Hematopoietic multipotent progenitor cell treated with erythropoietin and hydrocortisone succinate and interleukin-3 and kit ligand, for 17 days (in vitro differentiated cells): ENCODE measurements around the gene GABPB2.
"Not testable (repeated sequence)": the region's sequence is repeated elsewhere in the genome, so short reads cannot be mapped to it uniquely, and the experiment has no call there.

Experiments
- DNase-seq: peaks from one replicate; pipeline ENCODE4 v3.0.0-alpha.2; 2015; ENCODE audit warnings: low spot score

The GABPB2 gene

DNA sequence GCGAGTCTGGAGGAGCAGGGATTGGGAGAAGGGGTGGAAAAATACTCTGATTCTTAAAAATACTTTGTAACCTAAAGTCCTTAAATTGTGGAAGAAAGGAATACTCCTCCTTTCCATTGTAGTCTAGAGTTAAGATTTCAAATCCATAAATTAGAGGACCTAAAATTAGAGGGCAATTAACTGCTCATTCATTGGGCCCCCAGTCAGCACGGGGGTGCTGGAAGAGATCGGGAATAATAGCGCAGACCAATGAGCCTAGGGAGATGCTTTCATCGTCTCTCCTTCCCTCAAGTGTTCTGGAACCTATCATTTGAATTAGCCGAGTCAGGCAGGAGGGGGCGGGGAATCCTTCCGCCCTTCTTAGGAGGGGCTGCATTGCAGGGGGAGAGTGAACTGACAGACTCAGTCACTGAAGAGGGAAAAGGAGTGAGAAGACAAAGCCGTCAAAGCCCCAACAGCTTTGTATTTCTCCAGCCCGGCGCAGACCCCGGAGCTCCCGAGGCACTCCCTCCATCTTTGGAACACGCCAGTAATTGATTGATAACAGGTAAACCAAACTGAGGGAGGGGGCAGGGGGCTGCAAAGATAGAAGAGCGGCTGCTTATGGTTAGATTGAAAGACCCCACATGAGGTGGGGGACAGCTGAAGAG, 10.4 kb upstream of the GABPB2 start, which contains the start of gene MLLT11:
Gene MLLT11 (plus strand): TSS at position 391 of the 650 bp plus-strand sequence. CDS start 6,828 bp downstream, outside the sequence.
- peak; percentile 4 for DNase-seq

DNA sequence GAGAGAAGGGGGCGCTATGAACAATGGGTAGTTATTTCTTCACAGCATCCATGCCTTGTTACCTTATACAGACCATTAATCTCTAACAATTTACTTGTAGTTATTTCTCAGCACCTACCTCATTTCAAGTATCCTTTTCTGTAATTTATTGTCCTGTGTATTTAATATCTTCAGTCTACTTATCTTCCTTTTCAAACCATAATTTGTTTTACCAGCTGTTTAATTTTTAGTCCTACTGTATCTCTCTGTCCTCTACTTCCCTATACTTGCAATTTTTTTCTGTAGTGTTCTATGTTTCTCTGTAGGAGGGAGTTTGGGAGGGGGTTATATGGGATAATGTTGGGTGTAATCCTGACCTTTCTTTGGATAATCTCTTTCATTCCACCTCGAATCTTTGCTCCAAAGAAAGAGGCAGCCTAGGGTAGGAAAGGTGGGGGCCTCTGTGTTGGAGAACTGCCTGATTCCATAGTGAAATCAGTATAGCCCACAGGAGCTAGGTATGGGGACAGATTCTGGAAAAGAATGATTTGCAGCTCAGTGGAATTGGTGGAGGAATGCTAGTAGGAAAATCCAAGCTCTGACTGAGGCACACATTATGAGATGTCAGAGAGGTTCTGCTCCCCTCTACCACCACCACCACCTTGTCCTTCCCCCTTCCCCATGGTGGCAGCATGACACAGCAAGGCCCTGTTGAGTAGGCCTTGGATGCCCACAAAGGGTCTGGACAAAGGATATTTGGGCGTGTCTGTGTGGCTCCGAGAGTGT, 9.7 kb upstream of the GABPB2 start:
- DNase-seq, result peak; percentile 3

DNA sequence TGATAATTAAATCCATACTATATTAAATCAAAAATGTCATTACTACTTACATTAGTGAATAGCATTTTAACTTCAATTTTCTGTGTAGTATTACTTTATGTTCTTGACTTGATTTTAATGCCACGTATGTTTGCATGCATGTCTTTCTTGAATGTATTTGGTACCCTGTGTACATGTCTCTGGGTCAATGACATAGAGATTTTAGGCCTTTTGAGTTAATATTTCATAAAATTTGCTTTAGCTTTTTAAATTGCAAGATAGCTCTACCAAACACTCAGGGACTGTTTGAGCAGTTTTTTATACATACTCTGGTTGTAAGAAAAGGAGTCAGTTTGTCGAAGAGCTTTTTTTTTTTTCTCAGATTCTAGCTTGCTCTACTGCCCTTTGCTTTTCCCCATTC, 8.9 kb upstream of the GABPB2 start:
- DNase-seq, result peak; percentile 2

DNA sequence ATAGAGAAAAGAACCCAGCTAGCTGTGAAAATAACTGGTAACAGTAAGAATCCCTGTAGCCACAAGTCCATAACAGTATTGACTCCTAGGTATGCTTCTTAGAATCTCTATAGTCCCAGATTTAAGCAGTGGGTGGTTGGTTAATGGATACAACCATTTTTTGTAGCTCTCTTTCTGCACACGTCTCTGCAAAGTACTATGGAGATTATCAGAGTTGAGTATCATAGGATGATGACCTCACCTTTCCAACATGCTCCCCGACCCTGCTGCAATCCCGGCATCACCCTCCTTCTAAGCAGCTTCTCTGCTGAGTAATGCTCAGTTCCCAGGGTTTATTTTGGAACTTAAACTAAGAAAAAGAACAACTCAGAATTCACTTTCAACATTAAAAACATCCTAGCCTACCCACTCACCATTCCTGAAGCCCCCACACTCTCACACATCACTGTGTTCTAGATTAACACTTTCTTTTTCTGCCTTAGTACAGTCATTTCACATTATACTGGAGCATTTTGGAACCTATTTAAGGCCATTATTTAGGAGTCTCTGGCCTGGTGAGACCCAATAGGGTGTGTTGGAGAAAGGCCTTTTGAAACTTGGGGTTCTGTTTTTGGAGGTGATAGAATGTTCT, 7.7 kb upstream of the GABPB2 start:
- DNase-seq, result peak; percentile 3

DNA sequence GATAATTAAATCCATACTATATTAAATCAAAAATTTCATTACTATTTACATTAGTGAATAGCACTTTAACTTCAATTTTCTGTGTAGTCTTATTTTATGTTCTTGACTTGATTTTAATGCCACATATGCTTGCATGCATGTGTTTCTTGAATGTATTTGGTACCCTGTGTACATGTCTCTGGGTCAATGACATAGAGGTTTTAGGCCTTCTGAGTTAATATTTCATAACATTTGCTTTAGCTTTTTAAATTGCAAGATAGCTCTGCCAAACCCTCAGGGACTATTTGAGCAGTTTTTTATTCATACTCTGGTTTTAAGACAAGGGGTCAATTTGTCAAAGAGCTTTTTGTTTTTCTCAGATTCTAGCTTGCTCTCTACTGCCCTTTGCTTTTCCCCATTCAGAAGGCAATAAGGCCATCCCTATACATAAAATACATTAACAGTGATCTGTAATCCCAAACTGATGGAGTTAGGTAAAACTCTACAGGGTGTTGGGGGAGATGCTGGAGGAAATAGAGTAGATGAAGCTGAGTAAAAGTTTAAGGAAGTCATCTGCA, 5.4 kb upstream of the GABPB2 start:
- peak; percentile 3 for DNase-seq

DNA sequence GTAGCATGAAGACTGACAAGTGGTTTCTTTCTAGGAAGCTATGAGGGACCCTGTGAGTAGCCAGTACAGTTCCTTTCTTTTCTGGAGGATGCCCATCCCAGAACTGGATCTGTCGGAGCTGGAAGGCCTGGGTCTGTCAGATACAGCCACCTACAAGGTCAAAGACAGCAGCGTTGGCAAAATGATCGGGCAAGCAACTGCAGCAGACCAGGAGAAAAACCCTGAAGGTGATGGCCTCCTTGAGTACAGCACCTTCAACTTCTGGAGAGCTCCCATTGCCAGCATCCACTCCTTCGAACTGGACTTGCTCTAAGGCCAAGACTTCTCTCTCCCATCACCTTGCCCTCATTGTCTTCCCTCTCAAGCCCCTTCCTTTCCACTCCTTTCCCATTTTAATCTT, 3.4 kb upstream of the GABPB2 start:
- no peak for DNase-seq

DNA sequence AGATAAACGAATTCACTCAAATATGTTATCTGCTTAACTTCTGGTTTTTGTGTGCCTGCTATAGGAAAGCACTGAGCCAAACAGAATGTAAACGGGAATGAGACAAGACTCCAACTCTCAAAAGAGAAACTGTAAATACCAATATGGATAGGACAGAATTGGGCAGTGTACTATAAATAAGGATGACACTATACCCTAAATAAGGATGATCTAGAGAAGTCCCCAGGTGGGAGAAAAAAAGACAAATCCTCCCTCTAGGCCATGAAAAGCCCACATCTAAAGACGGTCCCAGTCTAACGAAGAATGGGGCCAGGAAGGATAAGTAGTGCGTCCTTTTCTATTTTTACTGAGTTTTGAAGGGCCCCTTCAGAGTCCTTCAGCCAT, 1.5 kb upstream of the GABPB2 start:
- DNase-seq, result no peak

DNA sequence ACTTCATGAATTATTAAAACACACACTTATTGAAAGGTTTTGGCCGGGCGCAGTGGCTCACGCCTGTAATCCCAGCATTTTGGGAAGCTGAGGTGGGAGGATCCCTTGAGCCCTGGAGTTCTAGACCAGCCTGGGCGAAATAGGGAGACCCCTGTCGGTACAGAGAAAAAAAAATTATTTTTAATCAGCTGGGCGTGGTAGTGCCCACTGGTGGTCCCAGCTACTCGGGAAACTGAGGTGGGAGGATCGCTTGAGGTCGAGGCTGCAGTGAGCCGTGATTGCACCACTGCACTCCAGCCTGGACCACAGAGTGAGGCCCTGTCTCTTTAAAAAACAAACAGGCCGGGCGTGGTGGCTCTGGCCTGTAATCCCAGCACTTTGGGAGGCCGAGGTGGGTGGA, 1.7 kb downstream of the GABPB2 start:
- DNase-seq, result no peak

DNA sequence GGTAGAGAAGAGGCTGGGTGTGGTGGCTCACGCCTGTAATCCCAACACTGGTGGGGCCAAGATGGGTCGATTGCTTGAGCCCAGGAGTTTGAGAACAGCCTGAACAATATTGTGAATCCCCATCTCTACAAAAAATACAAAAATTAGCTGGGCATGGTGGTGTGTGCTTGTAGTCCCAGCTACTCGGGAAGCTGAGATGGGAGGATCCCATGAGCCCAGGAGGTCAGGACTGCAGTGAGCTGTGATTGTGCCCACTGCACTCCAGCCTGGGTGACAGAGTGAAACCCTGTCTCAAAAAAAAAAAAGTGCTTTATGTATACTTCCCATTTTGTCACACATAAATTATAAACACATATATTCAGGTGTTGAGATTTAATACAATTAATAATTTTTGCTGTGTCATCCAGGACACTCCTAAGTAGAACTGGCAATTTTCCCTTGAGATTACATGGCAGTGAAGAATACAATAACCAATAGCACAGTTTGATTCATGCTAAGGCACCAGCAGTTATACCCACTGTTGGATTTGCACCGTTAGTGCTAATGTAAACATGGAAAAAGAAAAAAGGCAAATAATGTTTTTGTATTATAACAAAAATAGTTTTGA, 15.5 kb downstream of the GABPB2 start:
- DNase-seq, result no peak

DNA sequence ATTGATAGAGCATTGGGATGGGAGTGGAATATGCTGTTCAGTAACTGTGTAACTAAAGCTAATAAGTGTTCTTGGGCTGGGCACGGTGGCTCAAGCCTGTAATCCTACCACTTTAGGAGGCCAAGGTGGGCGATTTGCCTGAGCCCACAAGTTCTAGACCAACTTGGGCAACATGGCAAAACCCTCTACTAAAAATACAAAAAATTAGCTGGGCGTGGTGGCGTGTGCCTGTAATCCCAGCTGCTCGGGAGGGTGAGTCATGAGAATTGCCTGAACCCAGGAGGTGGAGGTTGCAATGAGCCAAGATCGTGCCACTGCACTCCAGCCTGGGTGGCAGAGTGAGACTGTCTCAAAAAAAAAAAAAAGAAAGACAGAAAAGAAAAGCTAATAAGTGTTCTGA, 26.9 kb downstream of the GABPB2 start:
- DNase-seq, result not testable (repeated sequence)

DNA sequence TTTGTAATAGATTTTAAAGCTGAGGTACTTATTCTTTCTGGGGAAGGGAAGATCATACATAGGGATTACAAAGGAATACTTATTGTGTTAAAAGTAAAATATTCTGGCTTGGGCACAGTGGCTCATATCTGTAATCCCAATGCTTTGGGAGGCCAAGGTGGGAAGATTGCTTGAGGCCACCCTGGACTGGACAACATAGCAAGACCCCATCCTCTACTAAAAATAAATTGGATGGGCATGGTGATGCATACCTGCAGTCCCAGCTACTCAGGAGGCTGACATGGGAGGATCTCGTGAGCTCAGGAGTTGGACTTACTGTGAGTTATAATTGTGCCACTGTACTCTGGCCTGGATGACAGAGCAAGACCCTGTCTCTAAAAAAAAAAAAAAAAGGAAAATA, 27.6 kb downstream of the GABPB2 start:
- no peak for DNase-seq

DNA sequence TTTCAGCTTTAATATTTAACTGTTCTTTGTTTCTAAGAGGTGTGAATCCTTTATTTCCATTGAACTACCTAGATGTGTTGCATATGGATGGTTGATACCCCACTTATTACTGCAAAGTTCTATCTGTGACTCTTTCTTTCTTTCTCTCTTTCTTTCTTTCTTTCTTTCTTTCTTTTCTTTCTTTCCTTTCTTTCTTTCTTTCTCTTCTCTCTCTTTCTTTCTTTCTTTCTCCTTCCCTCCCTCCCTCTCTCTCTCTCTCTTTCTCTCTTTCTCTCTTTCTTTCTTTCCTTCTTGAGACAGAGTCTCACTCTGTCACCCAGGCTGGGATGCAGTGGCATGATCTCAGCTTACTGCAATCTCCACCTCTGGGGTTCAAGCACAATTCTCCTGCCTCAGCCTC, 34.1 kb downstream of the GABPB2 start:
- DNase-seq, result no peak

DNA sequence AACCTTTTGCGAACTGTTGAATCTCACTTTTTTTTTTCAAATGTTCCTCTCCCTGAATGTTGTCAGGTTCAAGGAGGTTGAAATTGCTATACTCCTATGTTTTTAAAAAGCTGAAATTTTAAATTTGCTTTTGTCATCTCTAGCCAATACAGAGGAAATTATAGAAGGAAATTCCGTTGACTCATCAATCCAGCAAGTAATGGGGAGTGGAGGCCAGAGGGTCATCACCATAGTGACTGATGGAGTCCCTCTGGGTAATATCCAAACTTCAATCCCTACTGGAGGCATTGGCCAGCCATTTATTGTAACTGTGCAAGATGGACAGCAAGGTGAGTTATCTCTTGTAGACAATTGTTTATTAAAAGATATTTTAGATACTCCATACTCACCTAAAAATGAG, 36.3 kb downstream of the GABPB2 start:
- DNase-seq, result no peak

DNA sequence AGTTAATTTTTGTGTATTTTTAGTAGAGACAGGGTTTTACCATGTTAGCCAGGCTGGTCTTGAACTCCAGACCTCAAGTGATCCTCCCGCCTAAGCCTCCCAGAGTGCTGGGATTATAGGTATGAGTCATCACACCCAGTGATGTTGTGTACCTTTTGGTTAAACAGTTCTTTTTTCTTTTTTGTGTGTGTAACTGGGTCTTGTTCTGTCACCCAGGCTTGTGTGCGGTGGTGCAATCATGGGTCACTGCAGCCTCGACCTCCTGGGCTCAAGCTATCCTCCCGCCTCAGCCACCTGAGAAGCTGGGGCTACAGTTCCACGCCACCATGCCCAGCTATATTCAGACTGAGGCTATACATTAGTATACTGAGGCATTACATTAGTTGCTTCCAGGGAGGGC, 37.8 kb downstream of the GABPB2 start:
- DNase-seq, result no peak

DNA sequence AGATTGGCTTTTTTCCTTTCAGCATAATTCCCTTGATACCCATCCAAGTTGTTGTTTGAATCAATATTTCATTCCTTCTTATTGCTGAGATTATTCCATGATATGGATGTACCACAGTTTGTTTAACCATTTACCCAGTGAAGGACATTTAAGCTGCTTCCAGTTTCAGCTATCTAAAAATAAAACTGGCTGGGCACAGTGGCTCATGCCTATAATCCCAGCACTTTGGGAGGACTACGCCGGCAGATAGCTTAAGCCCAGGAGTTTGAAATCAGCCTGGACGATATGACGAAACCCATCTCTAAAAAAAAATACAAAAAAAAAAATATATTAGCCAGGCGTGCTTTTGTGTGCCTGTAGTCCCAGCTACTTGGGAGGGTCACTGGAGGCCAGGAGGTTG, 43.3 kb downstream of the GABPB2 start:
- no peak for DNase-seq

DNA sequence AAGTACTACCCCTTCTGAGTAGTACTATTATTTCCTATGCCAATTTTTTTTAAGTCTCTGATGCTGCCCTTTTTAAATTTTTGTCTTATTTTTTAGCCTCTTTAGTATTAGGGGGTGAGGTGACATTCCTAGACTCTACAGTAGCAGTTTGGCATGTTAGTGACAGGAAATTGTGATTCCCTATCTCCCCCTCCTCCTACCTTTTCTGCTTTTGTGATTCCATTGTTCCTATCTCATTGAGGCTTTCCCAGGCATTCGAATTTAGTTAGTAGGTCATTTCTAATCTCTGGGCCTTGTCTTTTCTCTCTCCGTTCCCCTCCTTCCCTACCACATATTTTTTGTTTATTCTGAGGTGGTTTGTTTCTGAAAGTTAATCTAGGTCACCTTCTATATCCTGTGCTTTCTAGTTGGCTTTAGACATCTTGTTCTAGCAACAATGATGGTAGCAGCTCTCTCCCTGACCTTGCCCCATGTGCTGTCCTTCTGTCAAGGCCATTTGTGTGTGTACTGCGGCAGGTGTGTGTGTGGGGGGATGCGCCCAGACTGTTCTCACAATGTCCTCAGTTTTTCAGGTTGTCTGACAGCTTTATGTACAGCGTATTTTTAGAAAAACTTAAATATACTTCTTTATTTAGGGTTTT, 54.3 kb downstream of the GABPB2 start:
- DNase-seq, result no peak

DNA sequence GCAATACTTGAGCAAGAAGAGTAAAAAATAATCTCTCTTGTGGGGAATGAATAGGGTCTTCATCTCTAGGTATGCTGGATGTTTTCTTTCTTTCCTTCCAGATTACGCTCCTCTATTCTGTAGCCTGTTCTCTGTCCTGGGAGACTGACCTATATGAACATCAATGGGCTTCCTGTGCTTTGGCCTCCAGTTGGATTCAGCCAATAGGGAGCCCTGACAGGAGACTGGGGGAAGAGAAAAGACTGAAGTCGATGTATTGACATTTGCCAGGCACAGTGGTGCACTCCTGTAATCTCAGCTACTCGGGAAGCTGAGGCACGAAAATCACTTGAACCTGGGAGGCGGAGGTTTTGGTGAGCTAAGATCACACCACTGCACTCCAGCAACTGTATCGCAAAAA, 58.2 kb downstream of the GABPB2 start:
- no peak for DNase-seq

DNA sequence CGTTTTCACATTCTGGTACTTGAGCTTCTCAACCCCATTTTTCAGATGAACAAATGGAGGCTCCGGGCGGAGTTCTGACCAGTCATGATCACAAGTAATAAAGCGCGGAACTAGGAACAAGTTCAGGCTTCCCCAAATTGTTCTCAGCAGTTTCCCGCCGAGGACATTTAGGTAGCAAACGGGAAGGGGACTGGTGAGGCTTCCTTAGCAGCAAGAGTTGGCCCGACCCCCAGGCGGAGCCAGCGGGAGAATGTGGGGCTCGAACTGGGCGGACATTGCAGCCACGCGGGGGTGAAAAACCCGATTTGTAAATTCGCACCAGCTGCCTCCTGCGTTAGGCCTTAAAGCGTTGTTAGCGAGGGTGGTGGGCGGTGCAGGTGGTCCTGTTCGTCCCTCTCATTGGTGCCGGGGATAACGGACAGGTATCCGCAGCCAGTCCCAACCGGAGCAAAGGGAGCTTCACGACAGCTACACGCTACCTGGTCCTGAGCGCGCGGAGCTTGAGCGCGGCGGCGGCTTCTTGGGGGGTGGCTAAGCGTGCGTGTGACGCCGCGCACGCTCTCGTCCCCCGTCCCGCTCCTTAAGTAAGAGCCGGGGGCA, 60.5 kb downstream of the GABPB2 start:
- no peak for DNase-seq

DNA sequence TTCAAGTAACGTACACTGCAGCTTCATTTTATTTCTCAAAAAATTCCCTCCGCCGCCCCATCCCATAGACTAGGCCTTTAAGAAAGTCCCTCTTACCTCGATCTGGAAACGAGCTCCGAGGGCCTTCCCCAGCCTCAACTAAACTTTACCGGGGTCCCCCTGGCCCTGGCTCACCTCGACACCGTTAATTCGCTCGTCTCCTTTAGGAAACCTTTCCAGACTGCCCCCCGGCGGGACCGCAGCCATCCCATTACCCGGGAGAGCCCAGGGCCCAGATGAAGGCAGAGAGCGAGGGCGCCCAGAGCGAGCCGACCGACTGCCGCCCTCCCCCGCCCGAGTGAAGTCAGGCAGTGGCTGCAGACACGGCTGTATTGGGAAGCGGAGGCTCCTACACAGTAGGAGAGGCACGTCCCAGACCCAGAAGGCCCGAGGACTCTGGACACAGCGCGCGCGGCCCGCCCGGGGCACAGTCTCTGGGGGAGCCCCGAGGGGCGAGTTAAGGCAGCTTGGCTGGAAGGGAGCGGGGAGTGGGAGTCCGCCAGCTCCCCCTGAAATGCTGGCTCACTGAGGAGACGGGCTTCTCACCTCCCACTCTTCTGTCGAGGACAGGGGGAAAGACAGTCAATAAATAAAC, 61.3 kb downstream of the GABPB2 start:
- no peak for DNase-seq

DNA sequence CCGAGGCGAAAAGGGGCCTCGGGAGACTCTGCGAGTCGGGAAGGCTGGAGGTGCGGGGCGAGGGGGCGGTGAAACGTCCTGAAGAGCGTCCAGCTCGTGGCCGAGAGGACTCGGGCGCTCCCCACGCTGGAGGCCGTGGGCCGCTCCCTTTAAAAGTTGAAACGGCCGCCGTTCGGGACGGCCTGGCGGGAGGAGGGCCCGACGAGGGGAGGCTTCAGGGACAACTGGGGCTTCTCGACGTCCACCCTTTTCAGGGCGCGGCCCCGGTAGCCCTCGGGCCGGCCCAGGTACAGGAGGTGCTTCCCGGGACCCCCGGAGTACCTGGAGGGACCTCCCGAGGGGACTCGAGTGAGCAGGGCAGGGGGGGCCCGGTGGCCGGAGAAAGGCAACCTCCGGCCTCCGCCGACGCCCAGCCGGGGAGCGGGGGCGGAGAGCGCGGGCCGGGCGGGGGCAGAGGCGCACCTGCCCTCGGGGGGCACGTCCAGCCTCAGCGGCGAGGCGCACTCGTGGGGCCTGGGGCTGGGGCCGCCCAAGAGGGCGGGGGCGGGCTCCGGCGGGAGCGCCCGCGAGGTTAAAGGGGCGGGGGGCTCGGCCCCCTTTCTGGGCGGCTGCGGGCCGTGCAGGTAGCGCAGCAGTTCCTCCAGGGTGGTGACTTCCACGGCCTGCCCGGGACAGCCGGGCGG, 61.9 kb downstream of the GABPB2 start:
- no peak for DNase-seq
